Measurements from ENCODE around the gene SASS6. TPM values are rescaled to one million over a fixed set of nuclear protein-coding genes. Genes with fewer than 3 reads are reported as not detected.
"Not testable (repeated sequence)": the region's sequence is repeated elsewhere in the genome, so short reads cannot be mapped to it uniquely, and the experiment has no call there.

The SASS6 gene
- total RNA-seq, 1 donor from 2014 or later: 3.6 TPM

DNA sequence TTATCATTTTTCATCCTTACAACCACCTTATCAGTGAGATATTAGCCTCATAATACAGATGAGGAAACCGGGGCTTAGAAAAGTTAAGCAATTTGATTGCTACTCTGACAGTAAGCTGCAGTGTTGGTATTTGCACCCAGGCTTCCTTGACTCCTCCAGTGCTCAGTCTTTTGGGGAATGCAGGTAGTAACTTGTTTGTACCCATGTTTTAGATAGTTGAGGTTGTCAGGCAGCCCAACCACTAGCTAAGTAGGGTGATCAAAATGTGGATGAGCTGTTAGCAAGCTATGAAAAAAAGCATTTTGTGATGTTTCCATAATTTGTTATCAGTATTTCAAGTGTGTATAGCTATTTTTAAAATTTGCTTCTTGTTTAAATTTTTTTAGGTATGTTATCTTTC is 80.8 kb downstream of the SASS6 start:
- H3K9ac ChIP-seq (ENCODE audit: low read length): no peak overlapping the region
- Mint-ChIP-seq H3K27me3 (ENCODE audit: low read depth, unreplicated experiment) (no peaks in the 10 kb centered on the region), H3K4me1 (ENCODE audit: low read depth, unreplicated experiment) (peaks cover 12% of the 10 kb centered on the region), H3K4me3 (ENCODE audit: unreplicated experiment) (no peak overlapping the region), H3K36me3 (ENCODE audit: low read depth, unreplicated experiment) (peaks cover 1% of the 10 kb centered on the region), H3K27ac (ENCODE audit: unreplicated experiment) (no peak overlapping the region), H3K9me3 (ENCODE audit: unreplicated experiment) (no peaks in the 10 kb centered on the region)
- H3K4me1 ChIP-seq (ENCODE audit: insufficient read depth, low read length): no peaks in the 10 kb centered on the region
- DNase-seq (ENCODE audit: low read depth): no peak
- H2AFZ ChIP-seq (ENCODE audit: low read depth, low read length): no peak overlapping the region
- H4K20me1 ChIP-seq (ENCODE audit: insufficient read depth, low read length): peaks cover 50% of the 10 kb centered on the region
- H3K4me3 ChIP-seq (ENCODE audit: insufficient read depth, low read depth, low read length): no peak overlapping the region
- no peak for FAIRE-seq
- H3K36me3 ChIP-seq (ENCODE audit: insufficient read depth, low read length): peaks cover 3% of the 10 kb centered on the region
- H3K9me3 ChIP-seq (ENCODE audit: insufficient read depth, low read depth, low read length): no peaks in the 10 kb centered on the region
- no peak for TF ChIP-seq EZH2 (IDR thresholded peaks at IDR 0.05; ENCODE audit: insufficient read depth, low read length)
- TF ChIP-seq, protein P1, sequence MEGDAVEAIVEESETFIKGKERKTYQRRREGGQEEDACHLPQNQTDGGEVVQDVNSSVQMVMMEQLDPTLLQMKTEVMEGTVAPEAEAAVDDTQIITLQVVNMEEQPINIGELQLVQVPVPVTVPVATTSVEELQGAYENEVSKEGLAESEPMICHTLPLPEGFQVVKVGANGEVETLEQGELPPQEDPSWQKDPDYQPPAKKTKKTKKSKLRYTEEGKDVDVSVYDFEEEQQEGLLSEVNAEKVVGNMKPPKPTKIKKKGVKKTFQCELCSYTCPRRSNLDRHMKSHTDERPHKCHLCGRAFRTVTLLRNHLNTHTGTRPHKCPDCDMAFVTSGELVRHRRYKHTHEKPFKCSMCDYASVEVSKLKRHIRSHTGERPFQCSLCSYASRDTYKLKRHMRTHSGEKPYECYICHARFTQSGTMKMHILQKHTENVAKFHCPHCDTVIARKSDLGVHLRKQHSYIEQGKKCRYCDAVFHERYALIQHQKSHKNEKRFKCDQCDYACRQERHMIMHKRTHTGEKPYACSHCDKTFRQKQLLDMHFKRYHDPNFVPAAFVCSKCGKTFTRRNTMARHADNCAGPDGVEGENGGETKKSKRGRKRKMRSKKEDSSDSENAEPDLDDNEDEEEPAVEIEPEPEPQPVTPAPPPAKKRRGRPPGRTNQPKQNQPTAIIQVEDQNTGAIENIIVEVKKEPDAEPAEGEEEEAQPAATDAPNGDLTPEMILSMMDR (IDR thresholded peaks at IDR 0.05; ENCODE audit: insufficient read depth, low read depth, low read length): no peak
- peaks cover 78% of the 10 kb centered on the region for H3K79me2 ChIP-seq (ENCODE audit: insufficient read depth, low read length)
- no peak overlapping the region for H3K27ac ChIP-seq (ENCODE audit: low read depth, low read length)
- H3K27me3 ChIP-seq (ENCODE audit: insufficient read depth, low read length): no peaks in the 10 kb centered on the region
- no peak overlapping the region for H3K4me2 ChIP-seq (ENCODE audit: low read length)

DNA sequence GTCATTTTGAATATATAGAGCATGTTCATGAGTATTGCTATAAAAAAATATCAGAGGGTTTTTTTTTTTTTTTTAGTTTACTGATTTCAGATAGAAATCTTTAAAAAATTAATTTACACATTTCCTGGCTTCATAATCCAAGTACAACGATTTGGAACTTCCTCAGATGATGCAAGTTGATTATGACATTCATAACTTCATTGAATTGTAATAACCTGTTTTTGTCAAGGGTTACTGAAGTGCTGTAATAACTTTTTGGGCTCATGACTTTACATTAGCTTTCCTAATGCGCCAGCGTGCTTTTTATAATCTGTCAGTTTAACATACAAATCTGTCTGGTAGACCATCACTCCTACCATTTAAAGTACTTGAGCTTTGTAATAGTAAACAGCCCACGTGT is 81.3 kb downstream of the SASS6 start:
- peaks cover 1% of the 10 kb centered on the region for H3K36me3 Mint-ChIP-seq (ENCODE audit: low read depth, unreplicated experiment)

DNA sequence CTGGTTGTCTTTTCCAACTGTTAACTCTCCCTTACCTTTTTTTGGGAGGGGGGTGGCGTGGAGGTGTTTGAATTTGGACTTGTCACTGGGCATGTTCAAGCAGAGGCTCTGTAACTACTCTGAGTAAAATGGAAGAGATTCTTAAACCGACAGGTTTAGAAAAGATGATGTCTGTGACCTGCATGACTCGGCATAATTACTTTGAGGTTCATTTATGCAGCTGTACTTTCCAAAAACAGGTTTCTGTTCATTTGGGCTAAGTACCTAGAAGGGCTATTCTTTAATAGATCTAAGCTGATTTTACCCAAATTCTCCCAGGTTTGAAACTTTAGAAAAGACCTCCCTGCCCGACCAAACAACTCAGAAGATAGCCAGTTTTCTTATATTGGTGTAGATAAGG is 82.6 kb downstream of the SASS6 start:
- H3K27ac ChIP-seq (ENCODE audit: low read depth, low read length): no peak overlapping the region
- H3K4me1 Mint-ChIP-seq (ENCODE audit: low read depth, unreplicated experiment): peaks cover 16% of the 10 kb centered on the region
- no peaks in the 10 kb centered on the region for H3K27me3 Mint-ChIP-seq (ENCODE audit: low read depth, unreplicated experiment)
- TF ChIP-seq EZH2 (IDR thresholded peaks at IDR 0.05; ENCODE audit: insufficient read depth, low read length): no peak
- TF ChIP-seq, protein P1 (IDR thresholded peaks at IDR 0.05; ENCODE audit: insufficient read depth, low read depth, low read length): no peak
- no peaks in the 10 kb centered on the region for H3K9me3 Mint-ChIP-seq (ENCODE audit: unreplicated experiment)
- H3K79me2 ChIP-seq (ENCODE audit: insufficient read depth, low read length): peaks cover 88% of the 10 kb centered on the region
- no peaks in the 10 kb centered on the region for H3K27me3 ChIP-seq (ENCODE audit: insufficient read depth, low read length)
- no peak overlapping the region for H3K4me3 Mint-ChIP-seq (ENCODE audit: unreplicated experiment)
- H3K9me3 ChIP-seq (ENCODE audit: insufficient read depth, low read depth, low read length): no peaks in the 10 kb centered on the region
- peak overlapping the region; percentile 76 for H3K27ac Mint-ChIP-seq (ENCODE audit: unreplicated experiment)
- H3K36me3 Mint-ChIP-seq (ENCODE audit: low read depth, unreplicated experiment): peaks cover 1% of the 10 kb centered on the region
- H3K4me3 ChIP-seq (ENCODE audit: insufficient read depth, low read depth, low read length): no peak overlapping the region
- no peak overlapping the region for H3K4me2 ChIP-seq (ENCODE audit: low read length)
- H3K36me3 ChIP-seq (ENCODE audit: insufficient read depth, low read length): peaks cover 3% of the 10 kb centered on the region
- FAIRE-seq (no peak), DNase-seq (ENCODE audit: low read depth) (no peak)
- H3K9ac ChIP-seq (ENCODE audit: low read length): no peak overlapping the region
- no peak overlapping the region for H2AFZ ChIP-seq (ENCODE audit: low read depth, low read length)
- H3K4me1 ChIP-seq (ENCODE audit: insufficient read depth, low read length): no peaks in the 10 kb centered on the region
- peaks cover 59% of the 10 kb centered on the region for H4K20me1 ChIP-seq (ENCODE audit: insufficient read depth, low read length)

More for the DNA sequence above, 81.3 kb downstream of the SASS6 start:
- no peak for TF ChIP-seq EZH2 (IDR thresholded peaks at IDR 0.05; ENCODE audit: insufficient read depth, low read length)
- TF ChIP-seq, protein P1 (IDR thresholded peaks at IDR 0.05; ENCODE audit: insufficient read depth, low read depth, low read length): no peak
- peaks cover 16% of the 10 kb centered on the region for H3K4me1 Mint-ChIP-seq (ENCODE audit: low read depth, unreplicated experiment)
- no peak overlapping the region for H3K27ac Mint-ChIP-seq (ENCODE audit: unreplicated experiment)
- H2AFZ ChIP-seq (ENCODE audit: low read depth, low read length): no peak overlapping the region
- FAIRE-seq (no peak), DNase-seq (ENCODE audit: low read depth) (no peak)
- no peaks in the 10 kb centered on the region for H3K9me3 Mint-ChIP-seq (ENCODE audit: unreplicated experiment)
- H3K9me3 ChIP-seq (ENCODE audit: insufficient read depth, low read depth, low read length): no peaks in the 10 kb centered on the region
- H3K27ac ChIP-seq (ENCODE audit: low read depth, low read length): no peak overlapping the region
- no peaks in the 10 kb centered on the region for H3K27me3 Mint-ChIP-seq (ENCODE audit: low read depth, unreplicated experiment)
- H3K79me2 ChIP-seq (ENCODE audit: insufficient read depth, low read length): peaks cover 79% of the 10 kb centered on the region
- H3K4me3 ChIP-seq (ENCODE audit: insufficient read depth, low read depth, low read length): no peak overlapping the region
- no peak overlapping the region for H3K4me2 ChIP-seq (ENCODE audit: low read length)
- H3K36me3 ChIP-seq (ENCODE audit: insufficient read depth, low read length): peaks cover 3% of the 10 kb centered on the region
- H3K9ac ChIP-seq (ENCODE audit: low read length): no peak overlapping the region
- no peaks in the 10 kb centered on the region for H3K4me1 ChIP-seq (ENCODE audit: insufficient read depth, low read length)
- peaks cover 52% of the 10 kb centered on the region for H4K20me1 ChIP-seq (ENCODE audit: insufficient read depth, low read length)
- no peaks in the 10 kb centered on the region for H3K27me3 ChIP-seq (ENCODE audit: insufficient read depth, low read length)
- no peak overlapping the region for H3K4me3 Mint-ChIP-seq (ENCODE audit: unreplicated experiment)

DNA sequence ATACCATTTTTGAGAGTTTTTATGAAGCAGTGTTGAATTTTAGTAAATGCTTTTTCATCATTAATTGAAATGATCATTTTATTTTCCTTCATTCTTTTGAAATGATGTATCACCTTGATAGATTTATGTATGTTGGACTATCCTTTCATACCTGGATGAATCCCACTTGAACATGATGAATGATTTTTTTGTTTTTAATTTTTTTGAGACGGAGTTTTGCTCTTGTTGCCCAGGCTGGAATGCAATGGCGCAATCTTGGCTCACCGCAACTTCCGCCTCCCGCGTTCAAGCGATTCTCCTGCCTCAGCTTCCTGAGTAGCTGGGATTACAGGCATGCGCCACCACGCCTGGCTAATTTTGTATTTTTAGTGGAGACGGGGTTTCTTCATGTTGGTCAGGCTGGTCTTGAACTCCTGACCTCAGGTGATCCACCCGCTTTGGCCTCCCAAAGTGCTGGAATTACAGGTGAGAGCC is 85.5 kb downstream of the SASS6 start:
- H3K27me3 Mint-ChIP-seq (ENCODE audit: low read depth, unreplicated experiment); H3K4me1 ChIP-seq (ENCODE audit: insufficient read depth, low read length); H3K27ac Mint-ChIP-seq (ENCODE audit: unreplicated experiment); H3K4me3 Mint-ChIP-seq (ENCODE audit: unreplicated experiment); DNase-seq (ENCODE audit: low read depth); H3K9ac ChIP-seq (ENCODE audit: low read length); H3K4me3 ChIP-seq (ENCODE audit: insufficient read depth, low read depth, low read length); H3K27ac ChIP-seq (ENCODE audit: low read depth, low read length); H3K9me3 ChIP-seq (ENCODE audit: insufficient read depth, low read depth, low read length); H3K36me3 Mint-ChIP-seq (ENCODE audit: low read depth, unreplicated experiment); H3K4me2 ChIP-seq (ENCODE audit: low read length); H3K9me3 Mint-ChIP-seq (ENCODE audit: unreplicated experiment); H3K36me3 ChIP-seq (ENCODE audit: insufficient read depth, low read length); FAIRE-seq; H2AFZ ChIP-seq (ENCODE audit: low read depth, low read length); H3K27me3 ChIP-seq (ENCODE audit: insufficient read depth, low read length): not testable (repeated sequence)
- H4K20me1 ChIP-seq (ENCODE audit: insufficient read depth, low read length): peaks cover 78% of the 10 kb centered on the region
- peaks cover 95% of the 10 kb centered on the region for H3K79me2 ChIP-seq (ENCODE audit: insufficient read depth, low read length)
- peaks cover 16% of the 10 kb centered on the region for H3K4me1 Mint-ChIP-seq (ENCODE audit: low read depth, unreplicated experiment)

Data from astrocyte (in vitro differentiated cells and primary cell).